ENCODE results near the gene CNDP2.

DNA sequence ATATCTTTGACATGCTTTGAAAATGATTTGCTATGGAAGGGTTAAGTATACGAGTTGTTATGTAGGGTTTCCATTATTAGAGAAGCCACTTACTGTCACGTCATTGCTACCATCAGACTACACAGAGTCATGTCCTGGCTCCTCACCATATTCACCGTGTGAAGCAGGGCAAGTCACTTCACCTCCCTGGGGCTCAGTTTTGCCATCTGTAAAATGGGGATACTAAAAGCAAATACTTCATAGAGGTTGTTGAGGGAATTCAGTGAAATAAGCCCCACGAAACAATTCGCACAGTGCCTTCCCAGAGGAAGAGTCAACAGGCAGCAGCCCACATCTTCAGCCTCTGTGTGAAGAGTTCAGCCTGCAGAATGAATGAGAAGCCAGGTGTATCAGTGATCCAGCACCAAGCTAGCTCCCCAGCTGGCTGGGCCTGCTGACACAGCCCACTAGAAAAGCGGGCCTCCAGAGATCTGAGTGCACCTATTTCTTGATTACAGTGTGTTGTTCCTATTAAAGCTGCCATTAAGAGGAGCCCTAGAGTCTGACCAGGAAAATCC is 42.4 kb upstream of the CNDP2 start:
- TF ChIP-seq, protein P1, sequence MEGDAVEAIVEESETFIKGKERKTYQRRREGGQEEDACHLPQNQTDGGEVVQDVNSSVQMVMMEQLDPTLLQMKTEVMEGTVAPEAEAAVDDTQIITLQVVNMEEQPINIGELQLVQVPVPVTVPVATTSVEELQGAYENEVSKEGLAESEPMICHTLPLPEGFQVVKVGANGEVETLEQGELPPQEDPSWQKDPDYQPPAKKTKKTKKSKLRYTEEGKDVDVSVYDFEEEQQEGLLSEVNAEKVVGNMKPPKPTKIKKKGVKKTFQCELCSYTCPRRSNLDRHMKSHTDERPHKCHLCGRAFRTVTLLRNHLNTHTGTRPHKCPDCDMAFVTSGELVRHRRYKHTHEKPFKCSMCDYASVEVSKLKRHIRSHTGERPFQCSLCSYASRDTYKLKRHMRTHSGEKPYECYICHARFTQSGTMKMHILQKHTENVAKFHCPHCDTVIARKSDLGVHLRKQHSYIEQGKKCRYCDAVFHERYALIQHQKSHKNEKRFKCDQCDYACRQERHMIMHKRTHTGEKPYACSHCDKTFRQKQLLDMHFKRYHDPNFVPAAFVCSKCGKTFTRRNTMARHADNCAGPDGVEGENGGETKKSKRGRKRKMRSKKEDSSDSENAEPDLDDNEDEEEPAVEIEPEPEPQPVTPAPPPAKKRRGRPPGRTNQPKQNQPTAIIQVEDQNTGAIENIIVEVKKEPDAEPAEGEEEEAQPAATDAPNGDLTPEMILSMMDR (IDR thresholded peaks at IDR 0.05; ENCODE audit: insufficient read depth, low read length, poor library complexity, severe bottlenecking) = no peak
- TF ChIP-seq EZH2phosphoT487 (conservative IDR thresholded peaks at IDR 0.05; ENCODE audit: low read length) = no peak

All from SU-DHL-6 (cell line).